ENCODE measurements around the gene ERICH6. TPM values are rescaled to one million over a fixed set of nuclear protein-coding genes. Genes with fewer than 3 reads are reported as not detected.
A peak's percentile ranks its signal among the peaks of the same experiment; 100 is the strongest.

Gene ERICH6
- total and polyA plus RNA-seq, 2 experiments from 2014 or later = 0.32 TPM; not detected in 1

DNA sequence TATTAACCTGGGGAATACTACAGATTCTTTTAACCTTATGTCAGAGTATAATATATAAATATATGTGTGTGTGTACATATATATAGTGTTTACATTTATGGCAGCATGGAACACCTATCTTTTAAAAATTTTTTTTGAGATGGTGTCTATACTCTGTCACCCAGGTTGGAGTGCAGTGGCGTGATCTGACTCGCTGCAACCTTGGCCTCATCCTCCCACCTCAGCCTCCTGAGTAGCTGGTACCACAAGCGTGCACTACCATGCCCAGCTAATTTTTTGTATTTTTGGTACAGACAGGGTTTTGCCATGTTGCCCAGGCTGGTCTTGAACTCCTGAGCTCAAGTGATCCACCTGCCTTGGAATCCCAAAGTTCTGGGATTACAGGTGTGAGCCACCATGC lies 18.5 kb upstream of the ERICH6 start:
- TF ChIP-seq, protein P1, sequence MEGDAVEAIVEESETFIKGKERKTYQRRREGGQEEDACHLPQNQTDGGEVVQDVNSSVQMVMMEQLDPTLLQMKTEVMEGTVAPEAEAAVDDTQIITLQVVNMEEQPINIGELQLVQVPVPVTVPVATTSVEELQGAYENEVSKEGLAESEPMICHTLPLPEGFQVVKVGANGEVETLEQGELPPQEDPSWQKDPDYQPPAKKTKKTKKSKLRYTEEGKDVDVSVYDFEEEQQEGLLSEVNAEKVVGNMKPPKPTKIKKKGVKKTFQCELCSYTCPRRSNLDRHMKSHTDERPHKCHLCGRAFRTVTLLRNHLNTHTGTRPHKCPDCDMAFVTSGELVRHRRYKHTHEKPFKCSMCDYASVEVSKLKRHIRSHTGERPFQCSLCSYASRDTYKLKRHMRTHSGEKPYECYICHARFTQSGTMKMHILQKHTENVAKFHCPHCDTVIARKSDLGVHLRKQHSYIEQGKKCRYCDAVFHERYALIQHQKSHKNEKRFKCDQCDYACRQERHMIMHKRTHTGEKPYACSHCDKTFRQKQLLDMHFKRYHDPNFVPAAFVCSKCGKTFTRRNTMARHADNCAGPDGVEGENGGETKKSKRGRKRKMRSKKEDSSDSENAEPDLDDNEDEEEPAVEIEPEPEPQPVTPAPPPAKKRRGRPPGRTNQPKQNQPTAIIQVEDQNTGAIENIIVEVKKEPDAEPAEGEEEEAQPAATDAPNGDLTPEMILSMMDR (conservative IDR thresholded peaks at IDR 0.05; ENCODE audit: low read depth in 2 of 2) = no peak
- TF ChIP-seq, protein P2, sequence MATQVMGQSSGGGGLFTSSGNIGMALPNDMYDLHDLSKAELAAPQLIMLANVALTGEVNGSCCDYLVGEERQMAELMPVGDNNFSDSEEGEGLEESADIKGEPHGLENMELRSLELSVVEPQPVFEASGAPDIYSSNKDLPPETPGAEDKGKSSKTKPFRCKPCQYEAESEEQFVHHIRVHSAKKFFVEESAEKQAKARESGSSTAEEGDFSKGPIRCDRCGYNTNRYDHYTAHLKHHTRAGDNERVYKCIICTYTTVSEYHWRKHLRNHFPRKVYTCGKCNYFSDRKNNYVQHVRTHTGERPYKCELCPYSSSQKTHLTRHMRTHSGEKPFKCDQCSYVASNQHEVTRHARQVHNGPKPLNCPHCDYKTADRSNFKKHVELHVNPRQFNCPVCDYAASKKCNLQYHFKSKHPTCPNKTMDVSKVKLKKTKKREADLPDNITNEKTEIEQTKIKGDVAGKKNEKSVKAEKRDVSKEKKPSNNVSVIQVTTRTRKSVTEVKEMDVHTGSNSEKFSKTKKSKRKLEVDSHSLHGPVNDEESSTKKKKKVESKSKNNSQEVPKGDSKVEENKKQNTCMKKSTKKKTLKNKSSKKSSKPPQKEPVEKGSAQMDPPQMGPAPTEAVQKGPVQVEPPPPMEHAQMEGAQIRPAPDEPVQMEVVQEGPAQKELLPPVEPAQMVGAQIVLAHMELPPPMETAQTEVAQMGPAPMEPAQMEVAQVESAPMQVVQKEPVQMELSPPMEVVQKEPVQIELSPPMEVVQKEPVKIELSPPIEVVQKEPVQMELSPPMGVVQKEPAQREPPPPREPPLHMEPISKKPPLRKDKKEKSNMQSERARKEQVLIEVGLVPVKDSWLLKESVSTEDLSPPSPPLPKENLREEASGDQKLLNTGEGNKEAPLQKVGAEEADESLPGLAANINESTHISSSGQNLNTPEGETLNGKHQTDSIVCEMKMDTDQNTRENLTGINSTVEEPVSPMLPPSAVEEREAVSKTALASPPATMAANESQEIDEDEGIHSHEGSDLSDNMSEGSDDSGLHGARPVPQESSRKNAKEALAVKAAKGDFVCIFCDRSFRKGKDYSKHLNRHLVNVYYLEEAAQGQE (IDR thresholded peaks at IDR 0.05; ENCODE audit: unreplicated experiment) = no peak
- no peak for TF ChIP-seq JUNB (IDR thresholded peaks at IDR 0.05; ENCODE audit: unreplicated experiment)
- TF ChIP-seq ZNF331 (CRISPR knock-in tag; IDR thresholded peaks at IDR 0.05; ENCODE audit: low read depth) = no peak
- no peak for TF ChIP-seq EZH2 (IDR thresholded peaks at IDR 0.05; ENCODE audit: low read depth, unreplicated experiment)
- no peak for TF ChIP-seq CREB1 (CRISPR knock-in tag; IDR thresholded peaks at IDR 0.05; ENCODE audit: low read depth)
- TF ChIP-seq STAT1 (IDR thresholded peaks at IDR 0.05; ENCODE audit: unreplicated experiment) = no peak
- Mint-ChIP-seq H3K4me1 (no peaks in the 10 kb centered on the region), H3K4me3 (no peak overlapping the region), H3K27ac (no peak overlapping the region), H3K27me3 (ENCODE audit: insufficient read depth, low read depth, poor library complexity) (peaks cover 5% of the 10 kb centered on the region), H3K36me3 (ENCODE audit: low read depth) (no peaks in the 10 kb centered on the region), H3K9me3 (no peaks in the 10 kb centered on the region)
- no peaks in the 10 kb centered on the region for H3K36me3 ChIP-seq (ENCODE audit: insufficient read depth)
- DNase-seq (ENCODE audit: low spot score) (no peak), ATAC-seq (no peak)
- no peaks in the 10 kb centered on the region for H3K9me2 ChIP-seq (ENCODE audit: insufficient read depth)
- H3K27ac ChIP-seq (ENCODE audit: low read depth) = no peak overlapping the region
- no peak overlapping the region for H3K4me2 ChIP-seq
- no peaks in the 10 kb centered on the region for H3K4me1 ChIP-seq (ENCODE audit: insufficient read depth)
- no peaks in the 10 kb centered on the region for H4K20me1 ChIP-seq (replicated peaks; ENCODE audit: insufficient read depth)
- no peak overlapping the region for H2AFZ ChIP-seq
- no peaks in the 10 kb centered on the region for H3F3A ChIP-seq (replicated peaks; ENCODE audit: low read depth)
- H3K27me3 ChIP-seq (ENCODE audit: insufficient read depth) = no peaks in the 10 kb centered on the region
- H3K79me2 ChIP-seq (replicated peaks; ENCODE audit: insufficient read depth) = no peaks in the 10 kb centered on the region
- H3K4me3 ChIP-seq = no peak overlapping the region

DNA sequence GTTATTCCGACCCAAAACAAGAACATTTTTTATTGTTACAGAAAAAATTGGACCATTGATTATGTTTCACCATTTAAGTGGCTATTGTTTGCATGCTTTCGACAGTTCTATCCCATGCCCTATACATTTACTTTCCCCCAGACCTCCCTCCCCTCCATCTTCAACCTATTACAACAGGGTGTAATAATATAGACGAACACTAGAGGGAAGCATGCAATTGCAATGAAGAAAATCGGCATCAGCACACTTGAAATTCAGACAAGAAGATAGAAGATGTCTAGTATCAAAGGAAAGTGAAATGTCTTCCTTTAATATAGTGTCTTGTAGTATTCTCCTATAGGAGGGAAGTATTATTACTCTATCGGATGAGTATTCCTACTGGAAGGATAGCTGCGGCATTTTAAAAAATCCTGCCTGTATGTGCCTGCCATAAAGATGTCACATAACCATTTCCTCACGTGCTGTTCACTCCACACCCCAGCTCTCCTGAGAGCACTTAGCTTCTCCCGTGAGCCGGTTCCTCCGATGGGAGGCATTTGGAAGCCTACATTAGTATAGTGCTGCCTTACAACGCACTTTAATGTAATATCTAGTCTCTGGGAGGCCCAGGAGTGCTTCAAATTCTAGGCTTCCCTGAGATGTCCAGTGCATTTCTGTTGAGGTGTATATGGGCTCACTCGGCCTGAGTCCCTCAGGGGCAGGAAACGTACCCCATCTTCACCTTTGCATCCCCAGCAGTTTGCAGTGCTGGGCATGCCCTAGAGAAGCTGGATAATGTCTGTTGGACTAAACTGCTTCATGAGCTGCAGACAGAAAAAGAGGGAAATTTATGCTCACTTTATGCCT lies 17.8 kb upstream of the ERICH6 start:
- H3F3A ChIP-seq (replicated peaks; ENCODE audit: low read depth) = no peaks in the 10 kb centered on the region
- H3K27ac Mint-ChIP-seq = no peak overlapping the region
- H3K79me2 ChIP-seq (replicated peaks; ENCODE audit: insufficient read depth) = no peaks in the 10 kb centered on the region
- ATAC-seq = peak; percentile 88
- H3K27ac ChIP-seq (ENCODE audit: low read depth) = no peak overlapping the region
- H3K36me3 Mint-ChIP-seq (ENCODE audit: low read depth) = no peaks in the 10 kb centered on the region
- H3K36me3 ChIP-seq (ENCODE audit: insufficient read depth) = no peaks in the 10 kb centered on the region
- no peaks in the 10 kb centered on the region for H3K9me2 ChIP-seq (ENCODE audit: insufficient read depth)
- peak; percentile 87 for DNase-seq (ENCODE audit: low spot score)
- H3K4me3 Mint-ChIP-seq = no peak overlapping the region
- H3K4me2 ChIP-seq = no peak overlapping the region
- no peaks in the 10 kb centered on the region for H4K20me1 ChIP-seq (replicated peaks; ENCODE audit: insufficient read depth)
- H3K4me1 ChIP-seq (ENCODE audit: insufficient read depth) = no peaks in the 10 kb centered on the region
- no peaks in the 10 kb centered on the region; the same call in 2 of the 3 replicates for H3K9me3 Mint-ChIP-seq
- H3K4me1 Mint-ChIP-seq = no peaks in the 10 kb centered on the region
- no peaks in the 10 kb centered on the region for H3K27me3 ChIP-seq (ENCODE audit: insufficient read depth)
- H3K4me3 ChIP-seq = no peak overlapping the region
- no peak overlapping the region for H2AFZ ChIP-seq
- H3K27me3 Mint-ChIP-seq (ENCODE audit: insufficient read depth, low read depth, poor library complexity) = peaks cover 5% of the 10 kb centered on the region
- TF ChIP-seq, protein P1 (conservative IDR thresholded peaks at IDR 0.05; ENCODE audit: low read depth in 2 of 2) = peak; percentile 84 to 92
- no peak for TF ChIP-seq ZNF114 (CRISPR knock-in tag; IDR thresholded peaks at IDR 0.05)
- no peak for TF ChIP-seq EZH2 (IDR thresholded peaks at IDR 0.05; ENCODE audit: low read depth, unreplicated experiment)
- no peak for TF ChIP-seq POLR2AphosphoS5 (IDR thresholded peaks at IDR 0.05; ENCODE audit: low read depth)
- TF ChIP-seq STAT1 (IDR thresholded peaks at IDR 0.05; ENCODE audit: unreplicated experiment) = no peak
